Stimulated activated naive B cell treated with anti-CD40 and anti-IgM and Interleukin-4, amounts not matched to agents 10 μg/mL and 1 μg/mL and 100 μg/mL, for 72 hours (primary cell): ENCODE data around the gene FOXL1.

Experiments used
- ATAC-seq, 2 donors: fragments of 150-1000 bp; cut with Tn5 transposase; replicated peaks; 2 replicates each; pipeline ENCODE4 v1.10.0; 2021; ENCODE audit warnings: moderate library complexity in 1 of 2
- DNase-seq: peaks from one replicate; pipeline ENCODE4 v3.0.0; 2021
- H3K27ac Mint-ChIP-seq: one replicate; pipeline ENCODE4 v1.8.0; 2022; ENCODE audit warnings: mild to moderate bottlenecking, mixed read lengths
- H3K27me3 Mint-ChIP-seq, 2 donors: one replicate each; pipeline ENCODE4 v1.8.0; 2022; ENCODE audit warnings: mixed read lengths in 2 of 2
- H3K36me3 Mint-ChIP-seq, 2 donors: one replicate each; pipeline ENCODE4 v1.8.0; 2022; ENCODE audit warnings: mixed read lengths in 2 of 2, mild to moderate bottlenecking in 1 of 2
- H3K4me1 Mint-ChIP-seq, 2 donors: one replicate each; pipeline ENCODE4 v1.8.0; 2022; ENCODE audit warnings: mixed read lengths in 2 of 2, mild to moderate bottlenecking in 1 of 2
- H3K4me3 Mint-ChIP-seq, 2 donors: one replicate each; pipeline ENCODE4 v1.8.0; 2022; ENCODE audit warnings: mild to moderate bottlenecking in 2 of 2, mixed read lengths in 2 of 2, moderate library complexity in 1 of 2
- H3K9me3 Mint-ChIP-seq, 2 donors: one replicate each; pipeline ENCODE4 v1.8.0; 2022; ENCODE audit warnings: mixed read lengths in 2 of 2, mild to moderate bottlenecking in 1 of 2

The FOXL1 gene

DNA sequence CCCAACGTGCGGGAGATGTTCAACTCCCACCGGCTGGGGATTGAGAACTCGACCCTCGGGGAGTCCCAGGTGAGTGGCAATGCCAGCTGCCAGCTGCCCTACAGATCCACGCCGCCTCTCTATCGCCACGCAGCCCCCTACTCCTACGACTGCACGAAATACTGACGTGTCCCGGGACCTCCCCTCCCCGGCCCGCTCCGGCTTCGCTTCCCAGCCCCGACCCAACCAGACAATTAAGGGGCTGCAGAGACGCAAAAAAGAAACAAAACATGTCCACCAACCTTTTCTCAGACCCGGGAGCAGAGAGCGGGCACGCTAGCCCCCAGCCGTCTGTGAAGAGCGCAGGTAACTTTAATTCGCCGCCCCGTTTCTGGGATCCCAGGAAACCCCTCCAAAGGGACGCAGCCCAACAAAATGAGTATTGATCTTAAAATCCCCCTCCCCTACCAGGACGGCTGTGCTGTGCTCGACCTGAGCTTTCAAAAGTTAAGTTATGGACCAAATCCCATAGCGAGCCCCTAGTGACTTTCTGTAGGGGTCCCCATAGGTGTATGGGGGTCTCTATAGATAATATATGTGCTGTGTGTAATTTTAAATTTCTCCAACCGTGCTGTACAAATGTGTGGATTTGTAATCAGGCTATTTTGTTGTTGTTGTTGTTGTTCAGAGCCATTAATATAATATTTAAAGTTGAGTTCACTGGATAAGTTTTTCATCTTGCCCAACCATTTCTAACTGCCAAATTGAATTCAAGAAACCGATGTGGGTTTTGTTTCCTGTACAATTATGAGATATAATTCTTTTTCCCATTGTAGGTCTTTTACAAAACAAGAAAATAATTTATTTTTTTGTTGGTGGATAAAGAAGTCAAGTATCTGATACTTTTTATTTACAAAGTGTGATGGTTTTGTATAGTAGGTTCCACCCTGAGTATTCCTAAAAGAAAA, 9.4 kb upstream of the FOXL1 start:
- peaks cover 11 to 29% of the 10 kb centered on the region in 2 donors for H3K4me1 Mint-ChIP-seq

DNA sequence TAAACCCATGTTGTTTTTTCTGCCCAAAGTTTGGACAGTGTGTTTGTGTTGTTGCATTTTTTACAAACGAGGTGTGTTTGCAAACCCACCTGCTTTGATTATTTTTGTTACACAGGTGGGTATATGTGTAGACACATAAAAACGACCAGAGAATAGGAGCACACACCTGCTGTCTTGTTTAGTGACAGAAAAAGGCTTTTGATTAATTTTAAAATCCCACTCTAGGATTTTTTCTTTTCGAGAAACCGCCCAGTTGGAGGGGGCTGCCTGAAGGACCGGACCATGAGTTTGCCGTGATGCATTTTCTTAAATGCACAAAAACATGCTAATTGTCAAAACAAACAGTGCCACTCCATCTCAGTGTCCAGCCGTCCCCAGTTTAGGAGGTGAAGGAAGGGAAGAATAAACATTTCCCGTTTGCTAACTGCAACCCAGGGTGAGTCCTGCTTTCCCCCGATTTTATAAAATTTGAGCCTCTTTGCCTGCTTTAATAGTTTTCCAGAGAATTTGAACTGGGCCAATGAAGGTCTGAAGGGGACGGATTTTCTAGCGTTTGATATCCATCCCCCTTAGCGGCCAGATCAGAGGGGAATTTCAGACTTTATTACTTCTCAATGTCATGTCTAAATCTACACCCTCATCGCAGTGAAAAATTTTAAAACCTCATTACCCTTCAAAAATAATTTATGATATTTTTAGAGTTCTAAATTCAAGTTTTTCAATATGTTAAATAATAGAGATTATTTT, 8.5 kb upstream of the FOXL1 start:
- ATAC-seq (no peak), DNase-seq (no peak)
- H3K27me3 Mint-ChIP-seq, result peaks cover 63 to 71% of the 10 kb centered on the region in 2 donors

More for the DNA sequence above, 9.4 kb upstream of the FOXL1 start:
- Mint-ChIP-seq H3K9me3 (no peaks in the 10 kb centered on the region), H3K27ac (peak overlapping the region; percentile 92), H3K36me3 (no peaks in the 10 kb centered on the region), H3K4me3 (peak overlapping the region; percentile 41 to 62), H3K27me3 (peaks cover 63 to 71% of the 10 kb centered on the region in 2 donors)
- no peak for DNase-seq
- no peak for ATAC-seq

DNA sequence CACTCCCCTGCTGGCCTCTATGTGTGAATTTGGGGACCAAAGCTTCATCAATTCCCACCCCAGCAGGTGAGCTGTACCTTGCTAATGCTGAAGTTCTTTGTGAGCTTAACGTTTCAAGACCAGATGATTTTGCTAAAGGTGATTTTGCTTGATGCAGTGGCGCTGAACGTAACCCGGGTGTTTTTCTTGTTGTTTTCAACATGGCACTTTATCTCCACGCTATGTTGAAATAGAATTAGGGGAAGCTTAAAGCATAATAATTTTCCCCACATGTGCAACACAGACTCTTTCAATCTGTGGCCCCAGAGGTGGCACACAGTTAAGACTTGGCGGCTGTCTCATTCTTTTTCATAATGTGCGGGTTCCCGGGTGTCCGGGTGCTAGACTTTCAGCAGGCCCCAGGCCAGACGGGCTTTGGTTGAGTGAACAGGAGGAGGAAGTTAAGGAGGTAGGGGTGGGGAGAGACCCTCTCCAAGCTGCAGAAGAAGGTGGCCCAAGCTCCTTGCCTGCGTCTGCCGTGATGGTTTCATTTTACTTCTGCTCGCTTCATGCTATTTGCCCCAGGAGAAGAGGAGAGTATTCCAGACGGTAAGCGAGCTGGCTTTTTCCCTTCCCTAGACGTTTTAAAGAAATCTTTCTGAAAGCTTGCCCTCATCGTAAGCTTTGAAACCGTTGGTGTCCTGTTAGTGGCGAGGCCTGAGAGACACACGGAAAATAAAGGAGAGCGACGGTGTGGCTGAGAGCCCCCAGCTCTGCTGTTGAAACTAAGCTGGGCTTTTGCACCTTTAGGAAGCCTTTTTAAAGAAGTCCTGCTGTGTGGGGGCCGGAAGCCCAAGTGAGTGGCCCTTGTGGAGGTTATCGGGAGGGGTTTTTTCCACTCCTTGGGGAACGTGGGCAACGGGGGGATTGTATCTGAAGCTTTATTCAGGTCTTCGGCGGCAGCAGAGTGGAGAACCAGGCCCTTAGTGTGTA, 7.5 kb upstream of the FOXL1 start:
- DNase-seq (no peak), ATAC-seq (no peak)
- Mint-ChIP-seq H3K27ac (no peak overlapping the region), H3K4me1 (peaks cover 5 to 21% of the 10 kb centered on the region in 2 donors), H3K4me3 (peak overlapping the region in 1 of 2 donors; percentile 32), H3K36me3 (no peaks in the 10 kb centered on the region), H3K9me3 (no peaks in the 10 kb centered on the region), H3K27me3 (peaks cover 62 to 71% of the 10 kb centered on the region in 2 donors)

More for the DNA sequence above, 8.5 kb upstream of the FOXL1 start:
- Mint-ChIP-seq H3K9me3 (no peaks in the 10 kb centered on the region), H3K27ac (no peak overlapping the region), H3K4me1 (peaks cover 7 to 26% of the 10 kb centered on the region in 2 donors), H3K4me3 (no peak overlapping the region), H3K36me3 (no peaks in the 10 kb centered on the region)

DNA sequence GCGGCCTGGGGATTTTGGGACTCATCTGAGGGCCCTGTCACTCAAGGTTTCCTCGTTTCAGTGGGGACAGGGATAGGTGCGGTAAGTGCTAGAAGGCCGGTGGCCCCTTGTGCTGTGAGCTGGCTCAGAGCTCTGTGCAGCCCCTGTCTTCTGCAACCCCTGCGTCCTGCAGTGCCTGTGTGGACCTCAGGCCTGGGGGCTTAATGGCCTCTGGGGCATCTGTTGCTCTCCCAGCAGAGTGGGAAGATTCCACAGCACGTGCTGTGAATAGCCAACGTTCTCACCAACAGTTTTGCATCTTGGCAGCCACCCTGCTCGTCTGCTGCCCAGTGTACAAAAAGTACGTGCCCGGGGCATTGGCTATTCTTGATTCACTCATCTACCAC, 6.8 kb upstream of the FOXL1 start:
- DNase-seq (no peak), ATAC-seq (no peak)
- H3K9me3 Mint-ChIP-seq, result no peaks in the 10 kb centered on the region
- H3K27ac Mint-ChIP-seq, result no peak overlapping the region
- peaks cover 66 to 76% of the 10 kb centered on the region in 2 donors for H3K27me3 Mint-ChIP-seq
- peaks cover 9 to 26% of the 10 kb centered on the region in 2 donors for H3K4me1 Mint-ChIP-seq
- H3K4me3 Mint-ChIP-seq, result no peak overlapping the region
- H3K36me3 Mint-ChIP-seq, result no peaks in the 10 kb centered on the region

DNA sequence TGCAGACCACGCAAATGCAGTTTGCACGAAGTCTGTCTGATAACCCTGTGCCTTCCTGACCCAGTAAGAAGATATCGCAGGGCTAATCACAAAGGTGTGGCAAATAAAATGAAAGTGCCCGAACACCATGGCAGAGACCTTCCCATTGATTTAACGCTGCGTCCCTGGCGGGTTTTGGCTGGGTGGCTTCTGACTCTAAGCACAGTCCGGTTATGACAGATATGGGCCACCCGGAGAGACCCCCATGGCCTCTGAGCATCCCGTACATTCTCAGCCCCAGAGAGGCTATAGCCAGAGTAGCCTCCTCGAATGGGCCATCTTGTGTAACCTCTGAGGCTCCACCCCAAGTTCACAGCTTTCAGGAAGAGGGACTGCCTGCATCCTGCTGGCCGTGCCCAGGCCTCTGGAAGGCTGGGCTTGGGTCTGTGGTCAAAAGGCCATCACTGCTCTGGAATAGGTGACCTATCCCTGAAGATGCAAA, 6.3 kb upstream of the FOXL1 start:
- no peaks in the 10 kb centered on the region for H3K9me3 Mint-ChIP-seq
- peaks cover 70 to 82% of the 10 kb centered on the region in 2 donors for H3K27me3 Mint-ChIP-seq
- H3K36me3 Mint-ChIP-seq, result no peaks in the 10 kb centered on the region
- H3K27ac Mint-ChIP-seq, result no peak overlapping the region
- ATAC-seq, result no peak
- DNase-seq, result no peak
- H3K4me1 Mint-ChIP-seq, result peaks cover 12 to 32% of the 10 kb centered on the region in 2 donors
- no peak overlapping the region for H3K4me3 Mint-ChIP-seq

DNA sequence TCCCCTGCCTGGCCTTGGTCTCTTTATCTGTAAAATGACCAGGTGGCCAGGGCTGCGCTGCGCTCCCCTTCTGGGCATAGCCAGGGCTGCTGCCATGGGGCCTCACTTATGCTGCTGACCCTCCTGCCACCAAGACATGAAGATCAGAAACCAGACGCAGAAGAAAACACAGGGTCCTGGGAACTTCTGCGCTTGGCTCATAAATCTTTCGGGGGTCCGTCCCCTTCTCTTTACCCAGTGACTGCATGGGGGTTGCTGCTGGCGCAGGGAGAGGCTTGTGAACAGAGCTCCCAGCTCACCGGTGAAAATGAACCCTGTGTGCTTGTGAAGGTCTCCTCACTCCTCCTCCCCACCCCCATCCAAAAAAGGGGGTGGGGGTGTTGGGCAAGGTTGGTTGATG, 5.7 kb upstream of the FOXL1 start:
- no peak for DNase-seq
- Mint-ChIP-seq H3K4me1 (peaks cover 7 to 28% of the 10 kb centered on the region in 2 donors), H3K4me3 (no peak overlapping the region), H3K9me3 (no peaks in the 10 kb centered on the region), H3K36me3 (no peaks in the 10 kb centered on the region), H3K27ac (no peak overlapping the region), H3K27me3 (peaks cover 70 to 82% of the 10 kb centered on the region in 2 donors)
- ATAC-seq, result no peak

DNA sequence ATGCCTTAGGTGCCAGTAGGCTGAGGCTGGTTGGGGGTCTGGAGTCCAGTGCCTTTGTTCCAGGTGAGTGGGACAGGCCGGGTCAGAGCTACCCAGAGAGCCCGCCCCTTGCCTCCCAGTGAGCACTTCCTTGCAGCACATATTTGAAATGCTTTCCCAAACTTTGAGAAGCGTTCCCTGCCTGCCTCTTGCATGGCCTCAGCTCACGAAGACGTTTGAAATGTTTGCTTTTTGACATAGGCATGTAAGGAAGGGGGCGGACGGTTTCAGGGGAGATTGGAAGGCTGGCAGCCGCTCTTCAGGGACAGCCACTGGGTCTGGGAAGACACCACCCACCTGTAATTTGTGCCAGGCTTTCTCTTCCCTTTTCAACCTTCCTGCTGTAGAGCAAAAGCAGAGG, 5.1 kb upstream of the FOXL1 start:
- H3K9me3 Mint-ChIP-seq, result no peaks in the 10 kb centered on the region
- no peak overlapping the region for H3K4me3 Mint-ChIP-seq
- H3K27me3 Mint-ChIP-seq, result peaks cover 76 to 86% of the 10 kb centered on the region in 2 donors
- DNase-seq, result no peak
- no peak overlapping the region for H3K27ac Mint-ChIP-seq
- peaks cover 7 to 26% of the 10 kb centered on the region in 2 donors for H3K4me1 Mint-ChIP-seq
- no peak for ATAC-seq
- H3K36me3 Mint-ChIP-seq, result no peaks in the 10 kb centered on the region

DNA sequence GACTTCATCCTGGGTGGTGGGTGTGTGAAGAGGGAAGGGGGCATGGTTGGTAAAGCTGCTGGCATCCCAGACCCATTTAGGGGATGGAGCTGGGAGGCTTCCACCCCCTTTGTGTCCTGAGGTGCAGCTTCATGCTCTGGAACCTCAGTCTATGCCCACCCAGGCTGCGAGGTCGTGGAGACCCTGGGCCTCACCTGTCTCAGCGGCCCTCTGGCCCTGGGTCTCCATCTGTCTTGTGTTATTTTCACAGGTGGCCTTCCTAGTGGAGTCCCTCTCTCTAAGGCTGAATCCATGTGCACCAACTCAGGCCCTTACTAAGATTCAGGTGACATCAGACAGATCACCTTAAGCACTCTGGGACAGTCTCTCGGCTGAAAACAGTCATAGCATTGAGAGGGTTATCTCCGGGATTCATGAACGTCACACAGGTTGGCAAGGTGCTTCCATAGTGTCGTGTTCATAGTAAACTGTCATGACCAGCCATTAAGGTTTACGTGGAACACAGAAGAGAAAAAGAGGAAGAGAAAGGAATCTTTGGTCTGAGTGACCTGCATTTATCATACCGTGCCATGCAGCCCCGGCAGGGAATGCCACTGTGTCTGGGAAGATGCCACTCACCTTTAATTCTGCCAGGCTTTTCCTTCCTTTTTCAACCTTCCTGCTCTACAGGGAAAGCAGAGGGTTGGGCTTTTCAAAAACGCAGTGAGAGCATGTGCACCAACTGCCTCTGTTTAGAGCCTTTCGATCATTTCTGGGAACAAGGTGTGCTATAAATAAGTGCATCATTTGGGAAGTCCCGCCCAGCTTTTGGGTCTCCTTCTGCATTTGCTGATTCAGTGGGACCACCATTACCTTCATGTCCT, 4.5 kb upstream of the FOXL1 start:
- no peak for ATAC-seq
- H3K9me3 Mint-ChIP-seq, result no peaks in the 10 kb centered on the region
- no peaks in the 10 kb centered on the region for H3K36me3 Mint-ChIP-seq
- DNase-seq, result no peak
- no peak overlapping the region for H3K27ac Mint-ChIP-seq
- peaks cover 77 to 88% of the 10 kb centered on the region in 2 donors for H3K27me3 Mint-ChIP-seq
- no peak overlapping the region for H3K4me3 Mint-ChIP-seq
- H3K4me1 Mint-ChIP-seq, result peaks cover 10 to 26% of the 10 kb centered on the region in 2 donors

DNA sequence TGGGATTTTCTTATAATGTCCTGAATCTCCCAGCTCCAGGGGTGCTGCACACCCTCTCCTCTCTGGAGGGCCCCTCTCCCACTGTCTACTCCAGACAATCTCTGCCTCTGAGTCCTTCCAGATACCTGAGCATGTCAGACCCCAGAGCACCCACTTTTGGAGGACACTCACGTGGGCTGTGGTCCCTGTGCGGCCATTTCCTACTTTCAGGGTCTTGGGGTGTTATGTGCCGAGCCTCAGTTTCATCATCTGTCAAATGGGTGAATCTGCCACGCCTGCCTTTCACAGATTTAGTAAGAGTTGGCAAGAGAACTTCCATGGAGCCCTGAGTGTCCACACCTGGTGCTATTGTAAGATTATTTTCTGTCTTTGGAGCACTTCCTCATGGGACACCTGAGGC, 3.7 kb upstream of the FOXL1 start:
- ATAC-seq (no peak), DNase-seq (no peak)
- Mint-ChIP-seq H3K27me3 (peaks cover 79 to 90% of the 10 kb centered on the region in 2 donors), H3K27ac (no peak overlapping the region), H3K9me3 (no peaks in the 10 kb centered on the region), H3K4me3 (no peak overlapping the region), H3K4me1 (peaks cover 12 to 28% of the 10 kb centered on the region in 2 donors), H3K36me3 (no peaks in the 10 kb centered on the region)

DNA sequence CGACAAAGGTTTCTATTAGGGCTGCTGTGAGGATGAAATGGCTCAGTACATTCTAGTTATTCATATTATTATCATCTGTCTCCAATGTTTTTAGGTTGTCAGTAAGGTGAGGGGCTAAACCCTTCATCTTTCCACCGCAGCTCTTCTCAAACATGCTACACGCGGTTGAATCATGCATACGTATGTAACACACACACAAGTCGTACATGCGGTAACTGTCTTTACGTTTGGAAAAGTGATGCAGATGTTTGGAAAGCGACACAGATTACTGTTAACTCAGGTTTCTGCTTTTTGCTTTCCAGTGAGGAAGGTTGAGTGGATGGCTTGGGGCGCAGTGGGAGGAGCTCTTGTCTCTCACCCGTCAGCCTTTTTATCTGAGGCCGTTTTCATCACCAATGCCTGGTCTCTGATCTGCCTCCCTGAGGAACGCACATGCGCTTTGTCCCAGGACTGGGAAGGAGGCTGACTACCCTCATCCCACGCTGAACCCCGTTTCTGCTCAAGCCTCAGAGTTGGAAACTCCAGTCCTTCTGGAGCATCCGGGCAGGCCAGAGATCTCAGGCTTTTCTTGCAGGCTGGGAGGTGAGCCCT, 3.2 kb upstream of the FOXL1 start:
- ATAC-seq, result no peak
- Mint-ChIP-seq H3K4me3 (no peak overlapping the region), H3K27ac (no peak overlapping the region), H3K9me3 (no peaks in the 10 kb centered on the region), H3K4me1 (peaks cover 13 to 31% of the 10 kb centered on the region in 2 donors), H3K27me3 (peaks cover 84 to 96% of the 10 kb centered on the region in 2 donors), H3K36me3 (no peaks in the 10 kb centered on the region)
- no peak for DNase-seq

DNA sequence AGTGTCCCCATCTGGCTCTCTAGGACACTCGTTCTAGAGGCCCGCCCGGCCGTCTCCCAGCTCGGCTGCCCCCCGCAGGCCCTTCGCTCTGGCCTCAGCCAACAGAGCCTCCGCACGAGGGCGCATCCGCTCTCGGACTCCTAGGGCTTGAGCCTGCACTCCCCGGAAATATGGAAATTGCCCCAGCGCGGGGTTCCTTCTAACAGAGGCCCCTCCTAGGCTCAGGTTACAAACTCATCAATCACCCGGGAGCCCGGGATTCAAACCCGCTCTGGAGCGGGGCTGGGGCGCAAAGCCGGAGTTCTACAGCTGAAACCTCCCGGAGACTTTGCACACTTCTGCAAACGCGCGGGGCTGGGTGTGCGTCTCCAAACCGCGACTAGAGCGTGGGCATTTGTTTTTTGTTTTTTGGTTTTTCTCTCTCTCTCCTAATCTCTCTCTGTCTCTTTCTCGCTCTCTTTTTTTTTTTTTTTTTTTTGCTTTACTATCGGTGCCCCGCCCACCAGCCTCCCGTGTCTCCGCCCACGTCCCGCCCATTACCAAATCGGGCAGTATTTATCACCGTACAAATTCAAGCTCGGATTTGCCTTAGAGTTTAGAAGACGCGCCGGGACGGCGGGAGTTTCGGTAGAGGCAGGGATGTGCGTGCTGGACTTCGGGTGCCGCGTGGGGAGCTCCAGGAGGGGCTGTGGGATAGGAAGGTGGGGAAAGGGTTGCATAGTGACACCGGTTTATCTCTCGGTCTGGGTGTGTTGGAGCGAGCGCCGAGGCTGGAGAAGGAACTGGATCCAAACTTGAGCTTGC, 2.4 kb upstream of the FOXL1 start:
- no peaks in the 10 kb centered on the region for H3K36me3 Mint-ChIP-seq
- peak overlapping the region; percentile 38 for H3K27ac Mint-ChIP-seq
- peaks cover 84 to 97% of the 10 kb centered on the region in 2 donors for H3K27me3 Mint-ChIP-seq
- no peak for DNase-seq
- peaks cover 13 to 30% of the 10 kb centered on the region in 2 donors for H3K4me1 Mint-ChIP-seq
- ATAC-seq, result peak; percentile 57 to 63
- no peaks in the 10 kb centered on the region for H3K9me3 Mint-ChIP-seq
- peak overlapping the region; percentile 73 to 76 for H3K4me3 Mint-ChIP-seq
